IPS-NIHi11 (cell line): ENCODE data around the gene OXA1L.
"Not testable (repeated sequence)": the region's sequence is repeated elsewhere in the genome, so short reads cannot be mapped to it uniquely, and the experiment has no call there.

ENCODE experiments used
- DNase-seq: peaks from one replicate; pipeline ENCODE4 v3.0.0; 2012; ENCODE audit warnings: mixed read lengths, low spot score

OXA1L gene

GRCh38 chr14:22801716-22802115 lies 35.2 kb downstream of the OXA1L start:
- no peak for DNase-seq

GRCh38 chr14:22802860-22803686 lies 36.6 kb downstream of the OXA1L start:
- DNase-seq: no peak

GRCh38 chr14:22803687-22803974 lies 37.1 kb downstream of the OXA1L start:
- DNase-seq: no peak

- not testable (repeated sequence) for DNase-seq
These were observed 38.7 kb downstream of the OXA1L start for GRCh38 chr14:22805235-22805634.

- no peak for DNase-seq
These were observed 41.1 kb downstream of the OXA1L start for GRCh38 chr14:22807432-22808087.

- DNase-seq: no peak
These were observed 42.1 kb downstream of the OXA1L start for GRCh38 chr14:22808388-22809209.

GRCh38 chr14:22811722-22812121 lies 45.2 kb downstream of the OXA1L start:
- DNase-seq: no peak

- DNase-seq: peak; percentile 67
These were observed 46.3 kb downstream of the OXA1L start for GRCh38 chr14:22812744-22813143.

GRCh38 chr14:22813145-22813544 lies 46.7 kb downstream of the OXA1L start:
- DNase-seq: no peak

- no peak for DNase-seq
These were observed 47.9 kb downstream of the OXA1L start for GRCh38 chr14:22814373-22814772.

GRCh38 chr14:22814941-22815713 lies 48.6 kb downstream of the OXA1L start, which contains the start of gene SLC7A7:
SLC7A7 (minus strand) TSS chr14:22815435; CDS start chr14:22813398, 2,037 bp downstream.
- no peak for DNase-seq

- DNase-seq: no peak
These were observed 52.9 kb downstream of the OXA1L start for GRCh38 chr14:22819151-22819988.

- no peak for DNase-seq
These were observed 54.2 kb downstream of the OXA1L start for GRCh38 chr14:22820731-22821130.

- no peak for DNase-seq
These were observed 54.9 kb downstream of the OXA1L start for GRCh38 chr14:22821193-22822015.

GRCh38 chr14:22822016-22822570 lies 55.6 kb downstream of the OXA1L start:
- peak; percentile 77 for DNase-seq
